DND-41 (cell line): ENCODE measurements around the gene TMEM150A.

Experiments used
- EZH2 ChIP-seq: IDR thresholded peaks from 3 replicates; pipeline ENCODE4 v1.6.1; 2012; ENCODE audit warnings: borderline replicate concordance, low read depth, mild to moderate bottlenecking, moderate library complexity, low read length, inconsistent platforms; ENCODE audit not compliant: severe bottlenecking
- TF ChIP-seq, protein P1 (sequence below): IDR thresholded peaks from 2 replicates; pipeline ENCODE4 v1.5.1; 2012; ENCODE audit warnings: borderline replicate concordance, low read length, moderate library complexity, mild to moderate bottlenecking; ENCODE audit not compliant: poor library complexity, severe bottlenecking; ENCODE audit errors: extremely low read depth

DNA sequence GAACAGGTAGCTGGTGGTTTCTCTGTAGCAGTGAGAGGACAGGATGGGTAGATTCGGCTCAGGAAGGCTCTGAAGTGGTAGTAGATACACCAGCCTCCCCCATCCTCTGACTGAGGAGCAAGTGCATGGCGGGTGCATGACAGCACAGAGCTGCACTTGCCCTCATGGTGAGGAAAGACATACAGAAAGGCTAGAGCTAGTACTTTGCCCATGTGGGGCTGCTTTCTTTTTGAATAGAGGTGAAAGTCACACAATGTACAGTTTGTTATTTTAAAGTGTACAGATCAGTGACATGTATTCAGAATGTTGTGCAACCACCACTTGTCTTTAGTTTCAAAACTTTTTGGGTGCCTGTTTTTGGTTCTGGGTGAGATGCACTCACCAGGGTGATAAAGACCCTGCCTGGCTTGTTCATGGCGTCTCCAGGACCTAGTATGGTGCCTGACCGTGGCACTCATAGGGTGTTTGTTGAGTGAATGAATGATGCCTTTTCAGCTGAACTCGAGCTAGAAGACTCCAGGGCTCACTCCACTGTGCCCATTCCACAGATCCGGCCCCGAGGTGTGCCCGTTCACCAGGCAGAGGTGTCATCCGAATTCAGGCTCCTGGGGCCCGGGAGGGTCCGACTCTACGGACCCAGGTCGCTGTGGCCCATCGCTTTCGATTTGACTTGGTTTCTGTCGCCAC, 18.7 kb downstream of the TMEM150A start:
- TF ChIP-seq, protein P1, sequence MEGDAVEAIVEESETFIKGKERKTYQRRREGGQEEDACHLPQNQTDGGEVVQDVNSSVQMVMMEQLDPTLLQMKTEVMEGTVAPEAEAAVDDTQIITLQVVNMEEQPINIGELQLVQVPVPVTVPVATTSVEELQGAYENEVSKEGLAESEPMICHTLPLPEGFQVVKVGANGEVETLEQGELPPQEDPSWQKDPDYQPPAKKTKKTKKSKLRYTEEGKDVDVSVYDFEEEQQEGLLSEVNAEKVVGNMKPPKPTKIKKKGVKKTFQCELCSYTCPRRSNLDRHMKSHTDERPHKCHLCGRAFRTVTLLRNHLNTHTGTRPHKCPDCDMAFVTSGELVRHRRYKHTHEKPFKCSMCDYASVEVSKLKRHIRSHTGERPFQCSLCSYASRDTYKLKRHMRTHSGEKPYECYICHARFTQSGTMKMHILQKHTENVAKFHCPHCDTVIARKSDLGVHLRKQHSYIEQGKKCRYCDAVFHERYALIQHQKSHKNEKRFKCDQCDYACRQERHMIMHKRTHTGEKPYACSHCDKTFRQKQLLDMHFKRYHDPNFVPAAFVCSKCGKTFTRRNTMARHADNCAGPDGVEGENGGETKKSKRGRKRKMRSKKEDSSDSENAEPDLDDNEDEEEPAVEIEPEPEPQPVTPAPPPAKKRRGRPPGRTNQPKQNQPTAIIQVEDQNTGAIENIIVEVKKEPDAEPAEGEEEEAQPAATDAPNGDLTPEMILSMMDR: no peak
- TF ChIP-seq EZH2: no peak
